Measurements from ENCODE around the gene TUBB3. TPM values are rescaled to one million over a fixed set of nuclear protein-coding genes. Genes with fewer than 3 reads are reported as not detected.

TUBB3 gene
- total RNA-seq, 1 experiment from 2014 or later = 173 TPM

DNA sequence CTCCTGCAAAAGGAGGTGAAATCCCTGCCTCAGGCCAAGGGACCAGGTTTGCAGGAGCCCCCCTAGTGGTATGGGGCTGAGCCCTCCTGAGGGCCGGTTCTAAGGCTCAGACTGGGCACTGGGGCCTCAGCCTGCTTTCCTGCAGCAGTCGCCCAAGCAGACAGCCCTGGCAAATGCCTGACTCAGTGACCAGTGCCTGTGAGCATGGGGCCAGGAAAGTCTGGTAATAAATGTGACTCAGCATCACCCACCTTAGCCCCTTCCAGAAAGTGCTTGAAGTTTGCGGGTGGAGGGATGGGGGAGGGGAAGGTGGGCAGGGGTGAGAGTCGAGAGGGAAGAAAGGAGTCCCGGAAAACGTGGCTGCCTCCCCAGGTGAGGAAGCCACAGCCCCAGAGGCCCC is 2.4 kb upstream of the TUBB3 start:
- H3K9me2 ChIP-seq (ENCODE audit: insufficient read depth) = no peaks in the 10 kb centered on the region
- intact Hi-C loops (cut with micrococcal nuclease) = loop anchor here (5.0 kb wide), 1 partner anchor 48 kb away; the partner anchor contains the start of gene TCF25
- H3K79me2 ChIP-seq (ENCODE audit: insufficient read depth, low read length) = peaks cover 25% of the 10 kb centered on the region
- TF ChIP-seq FOSL1 (IDR thresholded peaks at IDR 0.05; ENCODE audit: low read depth) (no peak), RAD21 (IDR thresholded peaks at IDR 0.05; ENCODE audit: low read depth) (no peak), POLR2A (IDR thresholded peaks at IDR 0.05; ENCODE audit: borderline replicate concordance, extremely low read depth, insufficient read depth, insufficient read length) (no peak), CBX3 (IDR thresholded peaks at IDR 0.05; ENCODE audit: low read depth) (no peak), CEBPB (IDR thresholded peaks at IDR 0.05; ENCODE audit: low read depth) (no peak), ZNF274 (IDR thresholded peaks at IDR 0.05; ENCODE audit: low read depth, low read length) (no peak), SIN3A (IDR thresholded peaks at IDR 0.05; ENCODE audit: low read depth) (no peak), SP1 (IDR thresholded peaks at IDR 0.05; ENCODE audit: low read depth) (no peak), TCF7L2 (IDR thresholded peaks at IDR 0.05; ENCODE audit: borderline replicate concordance, extremely low read depth, insufficient read depth, insufficient read length) (no peak), EZH2 (IDR thresholded peaks at IDR 0.05) (no peak), POLR2AphosphoS5 (IDR thresholded peaks at IDR 0.05; ENCODE audit: low read depth, low read length) (no peak), YY1 (IDR thresholded peaks at IDR 0.05; ENCODE audit: extremely low read depth, insufficient replicate concordance, low read depth, low read length) (no peak), ELF1 (IDR thresholded peaks at IDR 0.05; ENCODE audit: borderline replicate concordance, low read depth) (no peak), EGR1 (IDR thresholded peaks at IDR 0.05; ENCODE audit: low read depth) (no peak), SRF (IDR thresholded peaks at IDR 0.05; ENCODE audit: low read depth) (no peak), ZFX (IDR thresholded peaks at IDR 0.05) (no peak), JUND (IDR thresholded peaks at IDR 0.05) (no peak)
- TF ChIP-seq, protein P1, sequence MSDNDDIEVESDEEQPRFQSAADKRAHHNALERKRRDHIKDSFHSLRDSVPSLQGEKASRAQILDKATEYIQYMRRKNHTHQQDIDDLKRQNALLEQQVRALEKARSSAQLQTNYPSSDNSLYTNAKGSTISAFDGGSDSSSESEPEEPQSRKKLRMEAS (IDR thresholded peaks at IDR 0.05) = no peak
- TF ChIP-seq, protein P2, sequence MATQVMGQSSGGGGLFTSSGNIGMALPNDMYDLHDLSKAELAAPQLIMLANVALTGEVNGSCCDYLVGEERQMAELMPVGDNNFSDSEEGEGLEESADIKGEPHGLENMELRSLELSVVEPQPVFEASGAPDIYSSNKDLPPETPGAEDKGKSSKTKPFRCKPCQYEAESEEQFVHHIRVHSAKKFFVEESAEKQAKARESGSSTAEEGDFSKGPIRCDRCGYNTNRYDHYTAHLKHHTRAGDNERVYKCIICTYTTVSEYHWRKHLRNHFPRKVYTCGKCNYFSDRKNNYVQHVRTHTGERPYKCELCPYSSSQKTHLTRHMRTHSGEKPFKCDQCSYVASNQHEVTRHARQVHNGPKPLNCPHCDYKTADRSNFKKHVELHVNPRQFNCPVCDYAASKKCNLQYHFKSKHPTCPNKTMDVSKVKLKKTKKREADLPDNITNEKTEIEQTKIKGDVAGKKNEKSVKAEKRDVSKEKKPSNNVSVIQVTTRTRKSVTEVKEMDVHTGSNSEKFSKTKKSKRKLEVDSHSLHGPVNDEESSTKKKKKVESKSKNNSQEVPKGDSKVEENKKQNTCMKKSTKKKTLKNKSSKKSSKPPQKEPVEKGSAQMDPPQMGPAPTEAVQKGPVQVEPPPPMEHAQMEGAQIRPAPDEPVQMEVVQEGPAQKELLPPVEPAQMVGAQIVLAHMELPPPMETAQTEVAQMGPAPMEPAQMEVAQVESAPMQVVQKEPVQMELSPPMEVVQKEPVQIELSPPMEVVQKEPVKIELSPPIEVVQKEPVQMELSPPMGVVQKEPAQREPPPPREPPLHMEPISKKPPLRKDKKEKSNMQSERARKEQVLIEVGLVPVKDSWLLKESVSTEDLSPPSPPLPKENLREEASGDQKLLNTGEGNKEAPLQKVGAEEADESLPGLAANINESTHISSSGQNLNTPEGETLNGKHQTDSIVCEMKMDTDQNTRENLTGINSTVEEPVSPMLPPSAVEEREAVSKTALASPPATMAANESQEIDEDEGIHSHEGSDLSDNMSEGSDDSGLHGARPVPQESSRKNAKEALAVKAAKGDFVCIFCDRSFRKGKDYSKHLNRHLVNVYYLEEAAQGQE (IDR thresholded peaks at IDR 0.05; ENCODE audit: low read depth) = no peak
- TF ChIP-seq, protein P3, sequence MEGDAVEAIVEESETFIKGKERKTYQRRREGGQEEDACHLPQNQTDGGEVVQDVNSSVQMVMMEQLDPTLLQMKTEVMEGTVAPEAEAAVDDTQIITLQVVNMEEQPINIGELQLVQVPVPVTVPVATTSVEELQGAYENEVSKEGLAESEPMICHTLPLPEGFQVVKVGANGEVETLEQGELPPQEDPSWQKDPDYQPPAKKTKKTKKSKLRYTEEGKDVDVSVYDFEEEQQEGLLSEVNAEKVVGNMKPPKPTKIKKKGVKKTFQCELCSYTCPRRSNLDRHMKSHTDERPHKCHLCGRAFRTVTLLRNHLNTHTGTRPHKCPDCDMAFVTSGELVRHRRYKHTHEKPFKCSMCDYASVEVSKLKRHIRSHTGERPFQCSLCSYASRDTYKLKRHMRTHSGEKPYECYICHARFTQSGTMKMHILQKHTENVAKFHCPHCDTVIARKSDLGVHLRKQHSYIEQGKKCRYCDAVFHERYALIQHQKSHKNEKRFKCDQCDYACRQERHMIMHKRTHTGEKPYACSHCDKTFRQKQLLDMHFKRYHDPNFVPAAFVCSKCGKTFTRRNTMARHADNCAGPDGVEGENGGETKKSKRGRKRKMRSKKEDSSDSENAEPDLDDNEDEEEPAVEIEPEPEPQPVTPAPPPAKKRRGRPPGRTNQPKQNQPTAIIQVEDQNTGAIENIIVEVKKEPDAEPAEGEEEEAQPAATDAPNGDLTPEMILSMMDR (IDR thresholded peaks at IDR 0.05 in 2 of 3, conservative IDR thresholded peaks at IDR 0.05 in 1 of 3; ENCODE audit: borderline replicate concordance in 1 of 3, insufficient read depth in 1 of 3, low read depth in 2 of 3, low read length in 2 of 3) = no peak
- DNase-seq (ENCODE audit: low read depth, low spot score) (no peak), ATAC-seq (no peak)
- no peaks in the 10 kb centered on the region for H3K27me3 ChIP-seq (ENCODE audit: insufficient read depth, low read length)
- ChIA-PET POLR2A (interaction anchor here (3.3 kb wide), 1 partner anchor 13 kb away, joined by 22 read pairs; no protein-coding TSS in a partner anchor), RAD21 (ENCODE audit: low non-redundant PET in 1 of 2, low total read pairs in 2 of 2, uncharacterized antibody in 2 of 2, unreplicated experiment in 2 of 2) (no interaction called here), CTCF (interaction anchor here (5.1 kb wide), 1 partner anchor 11 kb away, joined by 57 read pairs; no protein-coding TSS in a partner anchor)
- H3K4me3 ChIP-seq (replicated peaks in 1 of 2; ENCODE audit: low read depth in 1 of 2, low read length in 2 of 2) = peak overlapping the region in 1 of 2 experiments; percentile 91; a peak in 1 of 4 replicates
- H2AFZ ChIP-seq (ENCODE audit: low read depth, low read length, poor library complexity, severe bottlenecking) = no peak overlapping the region
- peak overlapping the region; percentile 100 for H3K27ac ChIP-seq (ENCODE audit: low read depth, low read length)
- H3K36me3 ChIP-seq (ENCODE audit: control insufficient read depth in 1 of 2, insufficient read depth in 2 of 2, low read length in 2 of 2) = peaks cover 0 to 2% of the 10 kb centered on the region in 2 experiments; a peak in 1 of 4 replicates
- H3K9me3 ChIP-seq (ENCODE audit: control insufficient read depth in 1 of 2, insufficient read depth in 1 of 2, low read depth in 1 of 2, low read length in 2 of 2) = no peaks in the 10 kb centered on the region
- peaks cover 8% of the 10 kb centered on the region; the same call in 1 of the 2 replicates for H4K20me1 ChIP-seq (ENCODE audit: insufficient read depth)
- BruUV-seq (replicated peaks) = no TSS peak
- H3K4me2 ChIP-seq (ENCODE audit: low read length) = peak overlapping the region; percentile 79
- H3K9ac ChIP-seq (ENCODE audit: low read length) = peak overlapping the region; percentile 74
- peaks cover 55 to 91% of the 10 kb centered on the region in 2 experiments for H3K4me1 ChIP-seq (ENCODE audit: control insufficient read depth in 1 of 2, insufficient read depth in 2 of 2, low read length in 2 of 2)

Data from HCT116 (cell line).